WTC11 (cell line): ENCODE data around the gene PHC2. TPM values are rescaled to one million over a fixed set of nuclear protein-coding genes. Genes with fewer than 3 reads are reported as not detected.

Experiments used
- ATAC-seq: fragments of 200-7000 bp; cut with Tn5 transposase; 2 replicates; pipeline ENCODE4 v1.10.0; 2021; ENCODE audit warnings: mild to moderate bottlenecking, moderate library complexity
- CTCF ChIA-PET: fragments of 300-600 bp; sonication (Branson Sonifier 250); formaldehyde crosslinking; loops from one replicate; lab custom pipeline; 2021; ENCODE audit warnings: antibody characterized with exemption; lab: Charles Lee
- POLR2A ChIA-PET: fragments of 350-600 bp; sonication (Branson Sonifier 250); formaldehyde crosslinking; loops from one replicate; lab custom pipeline; 2021; ENCODE audit warnings: antibody characterized with exemption; lab: Charles Lee
- DNase-seq: peaks from one replicate; pipeline ENCODE4 v3.0.0; 2021; ENCODE audit warnings: low spot score
- H3K27ac Mint-ChIP-seq: 2 replicates; pipeline ENCODE4 v1.8.0; 2021; ENCODE audit warnings: mixed read lengths
- H3K27me3 Mint-ChIP-seq: 2 replicates; pipeline ENCODE4 v1.8.0; 2021; ENCODE audit warnings: low read depth, mild to moderate bottlenecking, moderate library complexity, mixed read lengths
- H3K36me3 Mint-ChIP-seq: 2 replicates; pipeline ENCODE4 v1.8.0; 2021; ENCODE audit warnings: mixed read lengths
- H3K4me1 Mint-ChIP-seq: 2 replicates; pipeline ENCODE4 v1.8.0; 2022; ENCODE audit warnings: mixed read lengths
- H3K4me3 Mint-ChIP-seq: 2 replicates; pipeline ENCODE4 v1.8.0; 2021; ENCODE audit warnings: mild to moderate bottlenecking, moderate library complexity, mixed read lengths
- H3K9me3 Mint-ChIP-seq: 2 replicates; pipeline ENCODE4 v1.8.0; 2021; ENCODE audit warnings: mixed read lengths
- ATF6 ChIP-seq: sonication (generic); formaldehyde crosslinking; IDR thresholded peaks from 2 replicates; pipeline ENCODE4 v1.8.1; 2023; ENCODE audit warnings: mild to moderate bottlenecking, missing genetic modification reagents
- CBFB ChIP-seq: sonication (generic); formaldehyde crosslinking; IDR thresholded peaks from 2 replicates; pipeline ENCODE4 v1.8.1; 2022; ENCODE audit warnings: mild to moderate bottlenecking, low read depth, missing genetic modification reagents
- EMX1 ChIP-seq: fragments of 250-450 bp; sonication (Bioruptor Pico); IDR thresholded peaks from 2 replicates; pipeline ENCODE4 v1.8.0; 2021; ENCODE audit warnings: mild to moderate bottlenecking
- FOXP1 ChIP-seq: sonication (generic); formaldehyde crosslinking; IDR thresholded peaks from 2 replicates; pipeline ENCODE4 v1.8.0; 2022; ENCODE audit warnings: missing genetic modification reagents, mild to moderate bottlenecking, moderate library complexity, borderline replicate concordance
- HMGXB4 ChIP-seq: sonication (generic); formaldehyde crosslinking; IDR thresholded peaks from 2 replicates; pipeline ENCODE4 v1.8.1; 2023; ENCODE audit warnings: mild to moderate bottlenecking, moderate library complexity, missing genetic modification reagents
- NFATC4 ChIP-seq: fragments of 250-450 bp; sonication (Bioruptor Pico); IDR thresholded peaks from 2 replicates; pipeline ENCODE4 v1.9.0; 2021; ENCODE audit warnings: mild to moderate bottlenecking
- NR1H2 ChIP-seq: sonication (generic); formaldehyde crosslinking; IDR thresholded peaks from 2 replicates; pipeline ENCODE4 v1.9.0; 2021; ENCODE audit warnings: mild to moderate bottlenecking, moderate library complexity, missing genetic modification reagents
- NR2C2 ChIP-seq: sonication (generic); formaldehyde crosslinking; IDR thresholded peaks from 2 replicates; pipeline ENCODE4 v1.8.0; 2022; ENCODE audit warnings: mild to moderate bottlenecking, missing genetic modification reagents
- PRDM15 ChIP-seq: sonication (generic); formaldehyde crosslinking; IDR thresholded peaks from 2 replicates; pipeline ENCODE4 v1.8.0; 2022; ENCODE audit warnings: missing genetic modification reagents
- PREB ChIP-seq: sonication (generic); formaldehyde crosslinking; IDR thresholded peaks from 2 replicates; pipeline ENCODE4 v1.8.1; 2022; ENCODE audit warnings: mild to moderate bottlenecking, missing genetic modification reagents, moderate library complexity, borderline replicate concordance
- SMAD4 ChIP-seq: sonication (generic); formaldehyde crosslinking; IDR thresholded peaks from 2 replicates; pipeline ENCODE4 v1.8.0; 2022; ENCODE audit warnings: mild to moderate bottlenecking, missing genetic modification reagents
- ZNF138 ChIP-seq: sonication (generic); formaldehyde crosslinking; conservative IDR thresholded peaks from 2 replicates; pipeline ENCODE4 v1.8.1; 2022; ENCODE audit warnings: mild to moderate bottlenecking, moderate library complexity, missing genetic modification reagents
- ZNF219 ChIP-seq: sonication (generic); formaldehyde crosslinking; IDR thresholded peaks from 2 replicates; pipeline ENCODE4 v1.8.0; 2023; ENCODE audit warnings: missing genetic modification reagents, mild to moderate bottlenecking, borderline replicate concordance
- ZNF317 ChIP-seq: sonication (generic); formaldehyde crosslinking; IDR thresholded peaks from 2 replicates; pipeline ENCODE4 v1.8.1; 2023; ENCODE audit warnings: low read depth, mild to moderate bottlenecking, moderate library complexity, missing genetic modification reagents, borderline replicate concordance
- ZNF396 ChIP-seq: fragments of 250-450 bp; sonication (Bioruptor Pico); IDR thresholded peaks from 2 replicates; pipeline ENCODE4 v1.8.0; 2021; ENCODE audit warnings: mild to moderate bottlenecking, moderate library complexity, borderline replicate concordance
- total RNA-seq: library from RNA; stranded (reverse); gene quantifications from 3 replicates; pipeline ENCODE4 v1.2.3, GENCODE V29; 2021
- TF ChIP-seq, protein P1 (sequence below): fragments of 200-600 bp; IDR thresholded peaks from 2 replicates; pipeline ENCODE4 v1.8.0; 2022; ENCODE audit warnings: antibody characterized with exemption

The PHC2 gene
- total RNA-seq, 1 experiment from 2014 or later = 7.0 TPM

GRCh38 chr1:33275706-33276572 lies 155.0 kb downstream of the PHC2 start:
- Mint-ChIP-seq H3K4me3 (no peak overlapping the region), H3K36me3 (peaks cover 9% of the 10 kb centered on the region; the same call in 1 of the 2 replicates), H3K27ac (no peak overlapping the region), H3K9me3 (no peaks in the 10 kb centered on the region), H3K4me1 (peaks cover 26% of the 10 kb centered on the region), H3K27me3 (no peaks in the 10 kb centered on the region)
- ChIA-PET POLR2A (no interaction called here), CTCF (interaction anchor here (1.2 kb wide), 1 partner anchor 23 kb away, joined by 3 read pairs; no protein-coding TSS in a partner anchor)
- TF ChIP-seq ZNF138 (CRISPR knock-in tag) (no peak), ZNF396 (CRISPR knock-in tag) (no peak), ATF6 (CRISPR knock-in tag) (no peak), NFATC4 (CRISPR knock-in tag) (no peak), NR2C2 (CRISPR knock-in tag) (no peak)
- ATAC-seq (no peak), DNase-seq (no peak)

DNA sequence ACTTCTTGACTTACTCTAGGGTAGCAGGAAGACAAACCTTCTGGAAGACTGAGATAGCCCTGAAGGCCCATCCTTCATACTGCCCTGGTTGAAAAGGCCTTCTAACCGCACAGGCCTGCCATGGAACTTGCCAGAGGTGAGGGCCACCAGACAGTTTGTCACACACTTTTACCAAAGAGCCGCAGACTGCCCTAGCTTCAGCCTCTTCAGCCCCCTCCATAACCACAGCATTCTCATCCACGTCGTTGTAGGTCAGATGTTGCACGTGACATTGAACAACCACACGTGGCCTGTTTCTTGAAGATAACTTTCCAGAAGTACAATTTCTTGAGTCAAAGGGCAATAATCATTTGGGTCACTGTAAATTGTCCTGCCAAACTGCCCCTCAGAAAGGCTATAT lies 155.7 kb downstream of the PHC2 start:
- DNase-seq (no peak), ATAC-seq (no peak)
- H3K27ac Mint-ChIP-seq = no peak overlapping the region
- TF ChIP-seq EMX1 (CRISPR knock-in tag) = no peak
- TF ChIP-seq, protein P1, sequence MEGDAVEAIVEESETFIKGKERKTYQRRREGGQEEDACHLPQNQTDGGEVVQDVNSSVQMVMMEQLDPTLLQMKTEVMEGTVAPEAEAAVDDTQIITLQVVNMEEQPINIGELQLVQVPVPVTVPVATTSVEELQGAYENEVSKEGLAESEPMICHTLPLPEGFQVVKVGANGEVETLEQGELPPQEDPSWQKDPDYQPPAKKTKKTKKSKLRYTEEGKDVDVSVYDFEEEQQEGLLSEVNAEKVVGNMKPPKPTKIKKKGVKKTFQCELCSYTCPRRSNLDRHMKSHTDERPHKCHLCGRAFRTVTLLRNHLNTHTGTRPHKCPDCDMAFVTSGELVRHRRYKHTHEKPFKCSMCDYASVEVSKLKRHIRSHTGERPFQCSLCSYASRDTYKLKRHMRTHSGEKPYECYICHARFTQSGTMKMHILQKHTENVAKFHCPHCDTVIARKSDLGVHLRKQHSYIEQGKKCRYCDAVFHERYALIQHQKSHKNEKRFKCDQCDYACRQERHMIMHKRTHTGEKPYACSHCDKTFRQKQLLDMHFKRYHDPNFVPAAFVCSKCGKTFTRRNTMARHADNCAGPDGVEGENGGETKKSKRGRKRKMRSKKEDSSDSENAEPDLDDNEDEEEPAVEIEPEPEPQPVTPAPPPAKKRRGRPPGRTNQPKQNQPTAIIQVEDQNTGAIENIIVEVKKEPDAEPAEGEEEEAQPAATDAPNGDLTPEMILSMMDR = no peak
- no peak for TF ChIP-seq PRDM15
- TF ChIP-seq ZNF317 = no peak
- TF ChIP-seq CBFB (CRISPR knock-in tag) = no peak
- no peak for TF ChIP-seq HMGXB4 (CRISPR knock-in tag)
- no peak for TF ChIP-seq NR1H2 (CRISPR knock-in tag)
- TF ChIP-seq PREB (CRISPR knock-in tag) = no peak
- no peak for TF ChIP-seq ZNF219 (CRISPR knock-in tag)
- no peak for TF ChIP-seq SMAD4 (CRISPR knock-in tag)
- TF ChIP-seq FOXP1 (CRISPR knock-in tag) = no peak
- no peak overlapping the region for H3K4me3 Mint-ChIP-seq
- CTCF ChIA-PET = interaction anchor here (2.0 kb wide), 1 partner anchor 20 kb away, joined by 8 read pairs; no protein-coding TSS in a partner anchor
- POLR2A ChIA-PET = no interaction called here
- H3K4me1 Mint-ChIP-seq = peaks cover 26% of the 10 kb centered on the region
- H3K36me3 Mint-ChIP-seq = peaks cover 9% of the 10 kb centered on the region; the same call in 1 of the 2 replicates
- H3K27me3 Mint-ChIP-seq = no peaks in the 10 kb centered on the region
- H3K9me3 Mint-ChIP-seq = no peaks in the 10 kb centered on the region
